H1 (cell line): Measurements from ENCODE around the gene NAB1. TPM values are rescaled to one million over a fixed set of nuclear protein-coding genes. Genes with fewer than 3 reads are reported as not detected.

Experiments used
- CTCF ChIA-PET: fragments of 300-600 bp; sonication (Branson Sonifier 250); formaldehyde crosslinking; loops from one replicate; lab custom pipeline; 2021; ENCODE audit not compliant: partially characterized antibody; lab: Charles Lee
- POLR2A ChIA-PET: fragments of 300-600 bp; sonication (Branson Sonifier 250); formaldehyde crosslinking; loops from one replicate; lab custom pipeline; 2021; ENCODE audit warnings: inconsistent platforms; ENCODE audit not compliant: partially characterized antibody; lab: Charles Lee
- DNase-seq, 2 experiments: peaks; one replicate each; pipeline versions ENCODE4 v3.0.0 to v3.0.0-alpha.2; 2010 to 2022; ENCODE audit warnings: low spot score in 2 of 2, low read depth in 1 of 2, mixed read lengths in 1 of 2
- FAIRE-seq: peaks from 2 replicates; lab custom pipeline; 2011; peaks lifted over from hg19 to GRCh38; lab: Jason Lieb, UNC
- H2AFZ ChIP-seq: 2 replicates; pipeline ENCODE4 v1.8.1; 2012; ENCODE audit warnings: low read length, inconsistent platforms
- H2AK5ac ChIP-seq: 2 replicates; pipeline ENCODE4 v1.6.1; 2013; ENCODE audit warnings: low read depth, low read length
- H2BK120ac ChIP-seq: replicated peaks from 2 replicates; pipeline ENCODE3; 2013; ENCODE audit warnings: low read depth, low read length, inconsistent platforms
- H2BK12ac ChIP-seq: 2 replicates; pipeline ENCODE4 v1.6.1; 2013; ENCODE audit warnings: low read depth, low read length
- H2BK15ac ChIP-seq: 2 replicates; pipeline ENCODE4 v1.6.1; 2013; ENCODE audit warnings: low read length
- H2BK20ac ChIP-seq: 2 replicates; pipeline ENCODE4 v1.6.1; 2013; ENCODE audit warnings: low read length
- H2BK5ac ChIP-seq: 2 replicates; pipeline ENCODE4 v1.6.1; 2013; ENCODE audit warnings: low read depth, low read length
- H3K14ac ChIP-seq: 2 replicates; pipeline ENCODE4 v1.6.1; 2013; ENCODE audit warnings: inconsistent platforms; ENCODE audit not compliant: insufficient read length
- H3K18ac ChIP-seq: 2 replicates; pipeline ENCODE4 v1.6.1; 2013; ENCODE audit warnings: low read length; ENCODE audit errors: extremely low read depth
- H3K23ac ChIP-seq: 2 replicates; pipeline ENCODE4 v1.6.1; 2013; ENCODE audit warnings: inconsistent platforms; ENCODE audit not compliant: insufficient read length
- H3K23me2 ChIP-seq: 2 replicates; pipeline ENCODE4 v1.6.1; 2013; ENCODE audit warnings: low read depth, low read length
- H3K27ac ChIP-seq: 2 replicates; pipeline ENCODE4 v1.6.1; 2011; ENCODE audit warnings: low read depth, low read length, inconsistent platforms
- H3K27me3 ChIP-seq, 4 experiments: replicated peaks in 1 of 4; 1 replicate in 1 of 4; 2 replicates in 3 of 4; pipeline versions ENCODE4 v1.6.1 to v1.8.1; 2011 to 2013; ENCODE audit warnings: low read length in 3 of 4, mild to moderate bottlenecking in 3 of 4, inconsistent platforms in 2 of 4, mixed read lengths in 2 of 4, moderate library complexity in 1 of 4; ENCODE audit not compliant: control insufficient read depth in 3 of 4, insufficient read depth in 3 of 4; ENCODE audit errors: extremely low read depth in 1 of 4
- H3K36me3 ChIP-seq, 4 experiments: 2 replicates each; pipeline versions ENCODE4 v1.6.1 to v1.8.1; 2011 to 2013; ENCODE audit warnings: mild to moderate bottlenecking in 4 of 4, low read length in 3 of 4, moderate library complexity in 2 of 4, control low read depth in 1 of 4, inconsistent platforms in 1 of 4; ENCODE audit not compliant: insufficient read depth in 4 of 4, control insufficient read depth in 2 of 4
- H3K4ac ChIP-seq: replicated peaks from 2 replicates; pipeline ENCODE3; 2013; ENCODE audit warnings: low read length, low read depth, mixed read lengths, inconsistent platforms; ENCODE audit not compliant: insufficient read length
- H3K4me1 ChIP-seq, 4 experiments: replicated peaks in 1 of 4; 1 replicate in 1 of 4; 2 replicates in 3 of 4; pipeline versions ENCODE4 v1.6.1 to v1.8.1; 2011 to 2013; ENCODE audit warnings: low read length in 3 of 4, inconsistent platforms in 2 of 4, mixed read lengths in 1 of 4; ENCODE audit not compliant: insufficient read depth in 4 of 4, control insufficient read depth in 3 of 4
- H3K4me2 ChIP-seq, 2 experiments: 2 replicates each; pipeline versions ENCODE4 v1.6.1 to v1.8.1; 2011 to 2013; ENCODE audit warnings: low read depth in 2 of 2, low read length in 2 of 2, control low read depth in 1 of 2, inconsistent platforms in 1 of 2, mild to moderate bottlenecking in 1 of 2; ENCODE audit not compliant: insufficient read depth in 1 of 2
- H3K4me3 ChIP-seq, 4 experiments: fragments of 200-600, 300-600 bp in 1 of 4; sonication (generic), shearing (Covaris generic), sonication (Bioruptor Twin) in 1 of 4; 2 replicates each; pipeline versions ENCODE4 v1.5.1 to v1.8.1; 2011 to 2016; ENCODE audit warnings: low read length in 4 of 4, low read depth in 3 of 4, control low read depth in 2 of 4, inconsistent platforms in 2 of 4, mild to moderate bottlenecking in 2 of 4, mixed read lengths in 1 of 4, moderate library complexity in 1 of 4; ENCODE audit not compliant: insufficient read depth in 2 of 4; ENCODE audit errors: extremely low read depth in 1 of 4
- H3K56ac ChIP-seq: replicated peaks from 2 replicates; pipeline ENCODE3; 2013; ENCODE audit warnings: low read depth, mild to moderate bottlenecking, mixed read lengths, low read length, inconsistent platforms; ENCODE audit not compliant: insufficient read length
- H3K79me1 ChIP-seq: 2 replicates; pipeline ENCODE4 v1.6.1; 2013; ENCODE audit warnings: low read depth, low read length, control low read depth
- H3K79me2 ChIP-seq, 2 experiments: 2 replicates each; pipeline versions ENCODE4 v1.6.1 to v1.8.1; 2012 to 2013; ENCODE audit warnings: low read length in 2 of 2, mild to moderate bottlenecking in 2 of 2, inconsistent platforms in 1 of 2; ENCODE audit not compliant: insufficient read depth in 2 of 2, control insufficient read depth in 1 of 2
- H3K9ac ChIP-seq, 4 experiments: replicated peaks in 1 of 4; 1 replicate in 1 of 4; 2 replicates in 3 of 4; pipeline versions ENCODE4 v1.6.1 to v1.8.1; 2011 to 2013; ENCODE audit warnings: low read depth in 3 of 4, low read length in 3 of 4, control low read depth in 2 of 4, mild to moderate bottlenecking in 2 of 4, moderate library complexity in 2 of 4, inconsistent platforms in 1 of 4; ENCODE audit errors: extremely low read depth in 1 of 4
- H3K9me3 ChIP-seq, 2 experiments: 2 replicates each; pipeline versions ENCODE4 v1.6.1 to v1.8.1; 2012 to 2013; ENCODE audit warnings: mild to moderate bottlenecking in 2 of 2, moderate library complexity in 2 of 2, control low read depth in 1 of 2, inconsistent platforms in 1 of 2, low read depth in 1 of 2, low read length in 1 of 2, mixed read lengths in 1 of 2; ENCODE audit not compliant: insufficient read depth in 2 of 2
- H4K20me1 ChIP-seq, 2 experiments: replicated peaks in 1 of 2; 2 replicates each; pipeline versions ENCODE3 to v1.8.1; 2011 to 2013; ENCODE audit warnings: inconsistent platforms in 2 of 2, low read length in 2 of 2, mild to moderate bottlenecking in 1 of 2; ENCODE audit not compliant: insufficient read depth in 2 of 2, control insufficient read depth in 1 of 2
- H4K5ac ChIP-seq: 2 replicates; pipeline ENCODE4 v1.6.1; 2013; ENCODE audit warnings: low read length, low read depth, mixed read lengths, inconsistent platforms; ENCODE audit not compliant: insufficient read length
- H4K8ac ChIP-seq: 2 replicates; pipeline ENCODE4 v1.8.0; 2013; ENCODE audit warnings: mild to moderate bottlenecking, moderate library complexity, low read length, inconsistent platforms; ENCODE audit not compliant: insufficient read depth; ENCODE audit errors: extremely low read depth
- H4K91ac ChIP-seq: replicated peaks from 2 replicates; pipeline ENCODE3; 2013; ENCODE audit warnings: low read length, mixed read lengths, inconsistent platforms; ENCODE audit not compliant: insufficient read length
- BRCA1 ChIP-seq: IDR thresholded peaks from 2 replicates; pipeline ENCODE4 v1.6.1; 2012; ENCODE audit warnings: low read depth, low read length, improper control_type of control experiment
- GABPA ChIP-seq: IDR thresholded peaks from 2 replicates; pipeline ENCODE4 v1.6.1; 2011; ENCODE audit warnings: mild to moderate bottlenecking, low read length, moderate library complexity, borderline replicate concordance; ENCODE audit not compliant: insufficient read depth
- HDAC2 ChIP-seq, 2 experiments: fragments of 300-600 bp in 1 of 2; sonication (generic) in 1 of 2; IDR thresholded peaks; 2 replicates each; pipeline ENCODE4 v1.6.1; 2011 to 2012; ENCODE audit warnings: low read depth in 2 of 2, low read length in 2 of 2, mild to moderate bottlenecking in 2 of 2, moderate library complexity in 2 of 2, borderline replicate concordance in 1 of 2, inconsistent platforms in 1 of 2
- PHF8 ChIP-seq: fragments of 200-600 bp; sonication (generic); conservative IDR thresholded peaks from 2 replicates; pipeline ENCODE4 v1.7.1; 2012; ENCODE audit warnings: low read depth, mild to moderate bottlenecking, inconsistent platforms, low read length, moderate library complexity
- TAF7 ChIP-seq: optimal IDR thresholded peaks from 2 replicates; pipeline ENCODE3; 2011; ENCODE audit warnings: low read depth, mild to moderate bottlenecking, inconsistent platforms, low read length, moderate library complexity, borderline replicate concordance
- WGBS, 2 experiments: shearing (Covaris generic) in 1 of 2; methylation state at CpG; one replicate each; pipeline versions ENCODE4 v1.1.6 to v1.1.7; 2013 to 2015; ENCODE audit warnings: low lambda C conversion rate in 2 of 2, mixed read lengths in 2 of 2, inconsistent platforms in 1 of 2, low coverage in 1 of 2, missing lambda C conversion rate in 1 of 2; ENCODE audit not compliant: insufficient replicate concordance in 2 of 2, insufficient coverage in 1 of 2, insufficient read length in 1 of 2; ENCODE audit errors: extremely low coverage in 1 of 2, missing lambda C conversion rate in 1 of 2; 5-methylcytosine and 5-hydroxymethylcytosine counted together
- polyA plus RNA-seq, 7 experiments: library from polyadenylated mRNA; depleted of rRNA in 3 of 7; stranded (reverse) in 5 of 7; unstranded in 2 of 7; fragments of >200 nt in 5 of 7; fragments of 200-250 nt in 2 of 7; gene quantifications; 1 replicate in 5 of 7; 2 replicates in 1 of 7; 4 replicates in 1 of 7; pipeline versions ENCODE4 v1.2.1 to v1.2.3, GENCODE V29; 2011 to 2013; ENCODE audit warnings: missing spikeins in 2 of 7, mixed read lengths in 2 of 7
- total RNA-seq: library from RNA; stranded (reverse); fragmentation: NEBNext Ultra II Directional; extraction: Animal tissue kit (Norgen Biotek cat#: 25700); gene quantifications from 2 replicates; pipeline ENCODE4 v1.2.1, GENCODE V29; 2021
- TF ChIP-seq, protein P1 (sequence below): IDR thresholded peaks from 2 replicates; pipeline ENCODE4 v1.6.1; 2011; ENCODE audit warnings: low read depth, mild to moderate bottlenecking, low read length; ENCODE audit not compliant: insufficient read depth

Gene NAB1
- total and polyA plus RNA-seq, 2 of the 8 experiments (the other 6 are each of a cell fraction or from before 2014, with no cell fraction given), result 8.5 to 28.6 TPM

DNA sequence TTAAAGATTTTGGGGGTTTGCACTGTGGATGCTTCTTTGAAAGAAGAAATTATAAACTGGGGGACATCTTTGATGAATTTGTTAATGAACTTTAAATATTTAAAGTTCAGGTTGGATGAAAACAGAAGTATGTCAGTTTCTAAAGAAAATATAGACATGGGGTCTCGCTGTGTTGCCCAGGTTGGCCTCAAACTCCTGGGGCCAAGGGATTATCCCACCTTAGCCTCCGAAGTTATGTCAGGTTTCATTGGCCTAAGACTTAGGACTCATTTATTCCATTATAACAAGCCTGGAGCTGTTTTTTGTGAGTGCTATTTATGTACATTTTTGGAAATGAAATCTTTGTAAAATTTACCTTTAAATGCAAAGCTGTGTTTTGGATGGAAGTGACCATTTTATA, 2.5 kb downstream of the NAB1 start:
- Histone ChIP-seq H4K8ac (no peak overlapping the region), H2AFZ (no peak overlapping the region), H3K23ac (no peak overlapping the region), H2BK20ac (no peak overlapping the region), H2BK120ac (no peak overlapping the region), H3K4ac (no peak overlapping the region), H3K4me1 (peaks cover 0 to 3% (median 0%) of the 10 kb centered on the region in 4 experiments; a peak in 1 of 7 replicates), H2BK5ac (no peak overlapping the region), H3K79me2 (peaks cover 0 to 65% of the 10 kb centered on the region in 2 experiments; a peak in 2 of 4 replicates), H4K91ac (no peak overlapping the region), H3K27me3 (no peaks in the 10 kb centered on the region), H3K14ac (no peak overlapping the region), H4K5ac (no peak overlapping the region), H3K4me2 (no peak overlapping the region), H2BK12ac (no peak overlapping the region), H3K36me3 (no peaks in the 10 kb centered on the region), H3K23me2 (peaks cover 5% of the 10 kb centered on the region), H2BK15ac (no peak overlapping the region), H3K9me3 (no peaks in the 10 kb centered on the region), H3K27ac (no peak overlapping the region), H3K56ac (no peak overlapping the region), H3K9ac (no peak overlapping the region), H3K18ac (no peak overlapping the region), H2AK5ac (no peak overlapping the region), H3K79me1 (peaks cover 5% of the 10 kb centered on the region), H3K4me3 (no peak overlapping the region), H4K20me1 (peaks cover 0 to 2% of the 10 kb centered on the region in 2 experiments)
- TF ChIP-seq TAF7, result no peak
- TF ChIP-seq BRCA1, result no peak
- TF ChIP-seq GABPA, result no peak
- no peak for TF ChIP-seq PHF8
- TF ChIP-seq HDAC2 (IDR thresholded peaks at IDR 0.05; ENCODE audit: borderline replicate concordance in 1 of 2, low read depth in 2 of 2, low read length in 2 of 2), result no peak
- TF ChIP-seq, protein P1, sequence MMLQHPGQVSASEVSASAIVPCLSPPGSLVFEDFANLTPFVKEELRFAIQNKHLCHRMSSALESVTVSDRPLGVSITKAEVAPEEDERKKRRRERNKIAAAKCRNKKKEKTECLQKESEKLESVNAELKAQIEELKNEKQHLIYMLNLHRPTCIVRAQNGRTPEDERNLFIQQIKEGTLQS, result no peak
- DNase-seq (no peak), FAIRE-seq (no peak)
- ChIA-PET POLR2A (interaction anchor here (1.5 kb wide), 1 partner anchor 28 kb away, joined by 4 read pairs; no protein-coding TSS in a partner anchor), CTCF (interaction anchor here (1.6 to 8.5 kb wide), 3 partner anchors 15 to 200 kb away, joined by 3 to 48 read pairs (median 4); no protein-coding TSS in a partner anchor)
- 92% methylated on average over 2 of the region's 2 CpGs; no CpG with 5 or more reads in 1 of the 2 experiments for WGBS, 2 experiments
